ENCODE data around the gene DIS3L2.

Gene DIS3L2

GRCh38 chr2:231961349-231962166, at the start of gene DIS3L2:
Gene DIS3L2 (plus strand): TSS chr2:231961713. CDS start chr2:232014928, 53,215 bp downstream.
- DNase-seq: peak; percentile 49 to 69 (median 61)

GRCh38 chr2:231914077-231914690, 47.3 kb upstream of the DIS3L2 start:
- no peak for DNase-seq

- no peak for DNase-seq
Observed at GRCh38 chr2:231917280-231918066, 44.0 kb upstream of the DIS3L2 start.

- no peak for DNase-seq
Observed at GRCh38 chr2:231918501-231919330, 42.8 kb upstream of the DIS3L2 start.

- DNase-seq: no peak
Observed at GRCh38 chr2:231919341-231920035, 42.0 kb upstream of the DIS3L2 start.

GRCh38 chr2:231920366-231920765, 41.1 kb upstream of the DIS3L2 start:
- no peak for DNase-seq

- DNase-seq: no peak
Observed at GRCh38 chr2:231920795-231921194, 40.7 kb upstream of the DIS3L2 start.

- DNase-seq: no peak
Observed at GRCh38 chr2:231922311-231923009, 39.1 kb upstream of the DIS3L2 start.

- no peak for DNase-seq
Observed at GRCh38 chr2:231923010-231923344, 38.5 kb upstream of the DIS3L2 start.

GRCh38 chr2:231923951-231924888, 37.3 kb upstream of the DIS3L2 start:
- no peak for DNase-seq

GRCh38 chr2:231924889-231925275, 36.6 kb upstream of the DIS3L2 start:
- no peak for DNase-seq

GRCh38 chr2:231925303-231926179, 36.0 kb upstream of the DIS3L2 start:
- DNase-seq: peak; percentile 46 to 72 (median 57)

GRCh38 chr2:231926180-231926741, 35.3 kb upstream of the DIS3L2 start, which contains the start of gene NPPC:
Gene NPPC (minus strand): TSS chr2:231926396. CDS start chr2:231926249, 147 bp downstream.
- peak in 3 of 4 experiments; percentile 4 to 26 (median 23) for DNase-seq

- no peak for DNase-seq
Observed at GRCh38 chr2:231926761-231927565, 34.5 kb upstream of the DIS3L2 start.

- no peak for DNase-seq
Observed at GRCh38 chr2:231927566-231927890, 34.0 kb upstream of the DIS3L2 start.

GRCh38 chr2:231928481-231928880, 33.0 kb upstream of the DIS3L2 start:
- no peak for DNase-seq

GRCh38 chr2:231928901-231929725, 32.4 kb upstream of the DIS3L2 start:
- no peak for DNase-seq

All from activated CD4-positive, CD25-positive, alpha-beta regulatory T cell (primary cell).